ENCODE data around the gene PLEKHH1. TPM values are rescaled to one million over a fixed set of nuclear protein-coding genes. Genes with fewer than 3 reads are reported as not detected.

The PLEKHH1 gene
- total and polyA plus RNA-seq, 2 of the 8 experiments (the other 6 are each of a cell fraction or from before 2014, with no cell fraction given) = 28.3 to 33.3 TPM

- H3K9ac ChIP-seq (replicated peaks in 1 of 4; ENCODE audit: extremely low read depth in 1 of 4, low read depth in 3 of 4, low read length in 3 of 4) = no peak overlapping the region
- no peak overlapping the region for H2BK5ac ChIP-seq (ENCODE audit: low read depth, low read length)
- no peak overlapping the region for H3K4ac ChIP-seq (replicated peaks; ENCODE audit: insufficient read length, low read depth, low read length)
- no peaks in the 10 kb centered on the region for H4K20me1 ChIP-seq (replicated peaks in 1 of 2; ENCODE audit: control insufficient read depth in 1 of 2, insufficient read depth in 2 of 2, low read length in 2 of 2)
- TF ChIP-seq CTCF (IDR thresholded peaks at IDR 0.05; ENCODE audit: control extremely low read depth in 1 of 3, insufficient read depth in 1 of 3, low read depth in 1 of 3, low read length in 3 of 3) (peak; percentile 8 to 15 (median 13); a peak in 3 of 4 replicates), SIX5 (IDR thresholded peaks at IDR 0.05; ENCODE audit: low read depth, low read length) (no peak)
- H3K18ac ChIP-seq (ENCODE audit: extremely low read depth, low read length) = no peak overlapping the region
- H2AK5ac ChIP-seq (ENCODE audit: low read depth, low read length) = no peak overlapping the region
- no peak overlapping the region for H3K4me2 ChIP-seq (ENCODE audit: insufficient read depth in 1 of 2, low read depth in 2 of 2, low read length in 2 of 2)
- no peaks in the 10 kb centered on the region for H3K23me2 ChIP-seq (ENCODE audit: low read depth, low read length)
- no peak overlapping the region for H2AFZ ChIP-seq (ENCODE audit: low read length)
- H2BK15ac ChIP-seq (ENCODE audit: low read length) = no peak overlapping the region
- H3K23ac ChIP-seq (ENCODE audit: insufficient read length) = no peak overlapping the region
- no peaks in the 10 kb centered on the region for H3K9me3 ChIP-seq (ENCODE audit: insufficient read depth in 2 of 2, low read depth in 1 of 2, low read length in 1 of 2)
- WGBS, 2 experiments (ENCODE audit: extremely low coverage in 1 of 2, insufficient coverage in 1 of 2, insufficient read length in 1 of 2, insufficient replicate concordance in 2 of 2, low coverage in 1 of 2, low lambda C conversion rate in 2 of 2, missing lambda C conversion rate in 1 of 2) = 95% methylated on average over 4 of the region's 4 CpGs; no CpG with 5 or more reads in 1 of the 2 experiments
- FAIRE-seq = no peak
- H3K79me1 ChIP-seq (ENCODE audit: low read depth, low read length) = no peaks in the 10 kb centered on the region
- no peaks in the 10 kb centered on the region for H3K36me3 ChIP-seq (ENCODE audit: control insufficient read depth in 2 of 4, insufficient read depth in 4 of 4, low read length in 3 of 4)
- H2BK12ac ChIP-seq (ENCODE audit: low read depth, low read length) = no peak overlapping the region
- no peak overlapping the region for H2BK120ac ChIP-seq (replicated peaks; ENCODE audit: low read depth, low read length)
- H3K79me2 ChIP-seq (ENCODE audit: control insufficient read depth in 1 of 2, insufficient read depth in 2 of 2, low read length in 2 of 2) = no peaks in the 10 kb centered on the region
- no peaks in the 10 kb centered on the region for H3K4me1 ChIP-seq (replicated peaks in 1 of 4; ENCODE audit: control insufficient read depth in 3 of 4, insufficient read depth in 4 of 4, low read length in 3 of 4)
- no peak overlapping the region for H3K56ac ChIP-seq (replicated peaks; ENCODE audit: insufficient read length, low read depth, low read length)
- H4K5ac ChIP-seq (ENCODE audit: insufficient read length, low read depth, low read length) = no peak overlapping the region
- H3K27me3 ChIP-seq (replicated peaks in 1 of 4; ENCODE audit: control insufficient read depth in 3 of 4, extremely low read depth in 1 of 4, insufficient read depth in 3 of 4, low read length in 3 of 4) = no peaks in the 10 kb centered on the region
- ChIA-PET POLR2A (ENCODE audit: partially characterized antibody) (no interaction called here), CTCF (ENCODE audit: partially characterized antibody) (interaction anchor here (0.7 to 4.0 kb wide), 15 partner anchors 9 to 219 kb away, joined by 3 to 23 read pairs (median 4); no protein-coding TSS in a partner anchor)
- H3K27ac ChIP-seq (ENCODE audit: low read depth, low read length) = no peak overlapping the region
- no peak for DNase-seq (ENCODE audit: low read depth in 1 of 2, low spot score in 2 of 2)
- H4K8ac ChIP-seq (ENCODE audit: extremely low read depth, insufficient read depth, low read length) = no peak overlapping the region
- H3K14ac ChIP-seq (ENCODE audit: insufficient read length) = no peak overlapping the region
- H4K91ac ChIP-seq (replicated peaks; ENCODE audit: insufficient read length, low read length) = peak overlapping the region; percentile 18
- no peak overlapping the region for H2BK20ac ChIP-seq (ENCODE audit: low read length)
- no peak overlapping the region for H3K4me3 ChIP-seq (ENCODE audit: extremely low read depth in 1 of 4, insufficient read depth in 2 of 4, low read depth in 3 of 4, low read length in 4 of 4)
Observed at GRCh38 chr14:67485501-67486095, 47.5 kb upstream of the PLEKHH1 start.
